Naive thymus-derived CD4-positive, alpha-beta T cell (primary cell): ENCODE data around the gene HTATIP2. TPM values are rescaled to one million over a fixed set of nuclear protein-coding genes. Genes with fewer than 3 reads are reported as not detected.
A peak's percentile ranks its signal among the peaks of the same experiment; 100 is the strongest.

Experiments used
- ATAC-seq: fragments of 150-1000 bp; cut with Tn5 transposase; 2 replicates; pipeline ENCODE4 v1.10.0; 2021; ENCODE audit warnings: mild to moderate bottlenecking, moderate library complexity
- CTCF ChIA-PET: fragments of 350-600 bp; sonication (Branson Sonifier 250); formaldehyde crosslinking; loops from one replicate; lab custom pipeline; 2021; ENCODE audit warnings: antibody characterized with exemption; lab: Charles Lee
- POLR2A ChIA-PET: fragments of 350-600 bp; sonication (Branson Sonifier 250); formaldehyde crosslinking; loops from one replicate; lab custom pipeline; 2021; ENCODE audit warnings: antibody characterized with exemption, inconsistent platforms; lab: Charles Lee
- DNase-seq, 9 donors: peaks; one replicate each; pipeline versions ENCODE4 v3.0.0 to v3.0.0-alpha.2; 2020 to 2022; ENCODE audit warnings: mixed read lengths in 1 of 9
- H3K27ac ChIP-seq: one replicate; pipeline ENCODE4 v1.7.0; 2013; ENCODE audit warnings: mild to moderate bottlenecking, low read depth, low read length, moderate library complexity
- H3K27me3 ChIP-seq, 2 donors: one replicate each; pipeline ENCODE4 v1.7.0; 2013; ENCODE audit warnings: low read length in 2 of 2, mild to moderate bottlenecking in 2 of 2, moderate library complexity in 2 of 2; ENCODE audit not compliant: control insufficient read depth in 2 of 2, insufficient read depth in 2 of 2
- H3K36me3 ChIP-seq, 3 experiments: 1 replicate in 2 of 3; 2 replicates in 1 of 3; pipeline ENCODE4 v1.7.0; 2013; ENCODE audit warnings: low read length in 3 of 3, mild to moderate bottlenecking in 3 of 3, moderate library complexity in 1 of 3; ENCODE audit not compliant: insufficient read depth in 3 of 3, control insufficient read depth in 2 of 3
- H3K4me1 ChIP-seq, 2 donors: one replicate each; pipeline ENCODE4 v1.7.0; 2013; ENCODE audit warnings: low read length in 2 of 2, mild to moderate bottlenecking in 2 of 2, moderate library complexity in 1 of 2; ENCODE audit not compliant: control insufficient read depth in 2 of 2, insufficient read depth in 2 of 2
- H3K4me3 ChIP-seq: 2 replicates; pipeline ENCODE4 v1.7.0; 2013; ENCODE audit warnings: mild to moderate bottlenecking, low read length
- H3K9me3 ChIP-seq, 3 experiments: 1 replicate in 2 of 3; 2 replicates in 1 of 3; pipeline ENCODE4 v1.7.0; 2013; ENCODE audit warnings: low read length in 3 of 3; ENCODE audit not compliant: control insufficient read depth in 2 of 3
- H3K27ac Mint-ChIP-seq, 9 donors: one replicate each; pipeline ENCODE4 v1.8.0; 2020 to 2022; ENCODE audit warnings: mixed read lengths in 9 of 9, mild to moderate bottlenecking in 8 of 9, moderate library complexity in 5 of 9, inconsistent platforms in 2 of 9
- H3K27me3 Mint-ChIP-seq, 5 donors: one replicate each; pipeline ENCODE4 v1.8.0; 2021 to 2022; ENCODE audit warnings: mixed read lengths in 5 of 5, mild to moderate bottlenecking in 1 of 5
- H3K36me3 Mint-ChIP-seq, 5 donors: one replicate each; pipeline ENCODE4 v1.8.0; 2020 to 2022; ENCODE audit warnings: mixed read lengths in 5 of 5, mild to moderate bottlenecking in 3 of 5, inconsistent platforms in 1 of 5
- H3K4me1 Mint-ChIP-seq, 7 donors: one replicate each; pipeline ENCODE4 v1.8.0; 2020 to 2022; ENCODE audit warnings: mixed read lengths in 7 of 7, mild to moderate bottlenecking in 3 of 7, inconsistent platforms in 1 of 7
- H3K4me3 Mint-ChIP-seq, 10 donors: one replicate each; pipeline ENCODE4 v1.8.0; 2020 to 2022; ENCODE audit warnings: mild to moderate bottlenecking in 10 of 10, mixed read lengths in 10 of 10, moderate library complexity in 6 of 10, inconsistent platforms in 2 of 10
- H3K9me3 Mint-ChIP-seq, 11 donors: one replicate each; pipeline ENCODE4 v1.8.0; 2020 to 2022; ENCODE audit warnings: mixed read lengths in 11 of 11, mild to moderate bottlenecking in 4 of 11, inconsistent platforms in 1 of 11, moderate library complexity in 1 of 11
- intact Hi-C, 2 donors: fragments of 100-400 bp; cut with micrococcal nuclease; formaldehyde crosslinking; loops; one replicate each; pipeline ENCODE4 v1.15.1; 2023
- polyA plus RNA-seq, 2 donors: library from polyadenylated mRNA; unstranded; fragments of 300-500 nt; fragmentation: Illumina TruSeq; gene quantifications; one replicate each; pipeline ENCODE4 v1.2.3, GENCODE V29; 2021
- total RNA-seq, 6 experiments: library from RNA in 5 of 6; stranded (reverse) in 5 of 6; gene quantifications; 1 replicate in 5 of 6; 2 replicates in 1 of 6; pipeline ENCODE4 v1.2.3 and lab custom pipeline; 2021 to 2026

The HTATIP2 gene
- total and polyA plus RNA-seq, 7 experiments from 2014 or later, result 12.0 to 70.2 (median 41.0) TPM

DNA sequence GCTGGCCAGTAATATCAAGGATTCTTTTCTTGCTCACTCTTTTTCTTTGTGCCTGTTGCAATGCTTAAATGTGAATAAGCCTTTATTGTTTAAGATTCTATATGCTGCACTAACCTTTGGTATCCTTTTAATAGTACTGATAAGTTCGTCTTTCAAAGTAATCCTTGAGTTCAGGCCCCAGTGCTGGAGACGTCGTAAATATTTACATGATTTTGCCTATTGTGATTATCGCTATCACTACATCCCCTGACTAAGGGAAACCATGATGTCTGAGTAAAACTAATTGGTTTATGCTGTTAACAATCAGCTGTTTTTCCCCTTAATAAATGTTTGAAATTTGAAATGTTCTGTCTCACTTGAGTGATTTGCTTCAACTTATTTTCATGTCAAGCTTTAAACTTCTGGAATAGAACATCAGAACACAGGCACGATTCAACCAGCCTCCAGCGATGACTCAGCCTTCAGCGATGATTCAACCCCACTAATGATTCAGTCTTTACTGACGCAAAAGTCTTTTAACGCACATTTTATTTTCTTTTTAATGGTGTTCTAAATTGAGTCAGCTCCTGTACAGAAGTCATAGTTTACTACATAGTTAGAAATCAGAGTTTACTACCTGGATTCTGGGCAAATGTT is 3.9 kb downstream of the HTATIP2 start:
- CTCF ChIA-PET, result no interaction called here
- H3K36me3 Mint-ChIP-seq, result peaks cover 5 to 38% (median 16%) of the 10 kb centered on the region in 5 donors
- H3K4me1 Mint-ChIP-seq, result peaks cover 19 to 56% (median 51%) of the 10 kb centered on the region in 7 donors
- intact Hi-C loops, result loop anchor here (10.0 kb wide), 3 partner anchors 213 to 1253 kb away; partner anchors contain the start of genes NAV2 (in 1 of the 2) and ZDHHC13 (in 1 of the 2)
- peak overlapping the region in 4 of 10 donors; percentile 8 to 61 (median 32) for H3K4me3 Mint-ChIP-seq
- H3K9me3 ChIP-seq, result no peaks in the 10 kb centered on the region
- DNase-seq (peak in 1 of 9 donors; percentile 48), ATAC-seq (no peak)
- H3K27me3 ChIP-seq, result no peaks in the 10 kb centered on the region
- no peak overlapping the region for H3K27ac ChIP-seq
- peaks cover 0 to 3% (median 0%) of the 10 kb centered on the region in 11 donors for H3K9me3 Mint-ChIP-seq
- H3K27ac Mint-ChIP-seq, result peak overlapping the region in 4 of 9 donors; percentile 6 to 62 (median 32)
- H3K4me1 ChIP-seq, result peaks cover 17% of the 10 kb centered on the region in 2 donors
- H3K27me3 Mint-ChIP-seq, result no peaks in the 10 kb centered on the region
- H3K36me3 ChIP-seq, result peaks cover 0 to 5% (median 0%) of the 10 kb centered on the region in 3 experiments
- H3K4me3 ChIP-seq, result no peak overlapping the region
- POLR2A ChIA-PET, result no interaction called here

DNA sequence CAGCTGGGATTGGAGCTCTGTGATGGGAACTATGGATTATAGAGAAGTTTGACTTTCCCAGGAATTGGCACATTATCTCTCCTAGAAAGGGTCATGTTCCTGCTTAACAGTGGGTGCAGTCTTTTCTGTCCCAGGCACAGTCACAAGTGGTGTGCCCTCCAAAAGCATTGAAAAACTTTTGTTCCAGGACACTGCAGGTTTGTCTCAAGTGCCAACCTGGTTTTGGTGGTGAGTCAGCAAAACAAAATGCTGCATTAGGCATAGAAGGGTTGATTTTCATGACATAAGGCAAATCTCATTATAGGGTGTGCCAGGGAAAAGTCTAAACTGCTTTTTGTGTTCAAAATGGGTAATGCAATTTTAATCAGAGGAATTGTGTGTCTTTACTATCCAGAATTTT is 4.9 kb downstream of the HTATIP2 start:
- CTCF ChIA-PET, result no interaction called here
- Histone ChIP-seq H3K4me3 (no peak overlapping the region), H3K27ac (no peak overlapping the region), H3K4me1 (peaks cover 7 to 9% of the 10 kb centered on the region in 2 donors), H3K27me3 (no peaks in the 10 kb centered on the region), H3K36me3 (peaks cover 0 to 5% (median 0%) of the 10 kb centered on the region in 3 experiments), H3K9me3 (no peaks in the 10 kb centered on the region)
- Mint-ChIP-seq H3K4me1 (peaks cover 10 to 49% (median 41%) of the 10 kb centered on the region in 7 donors), H3K27ac (peak overlapping the region in 2 of 9 donors; percentile 11 to 40), H3K27me3 (no peaks in the 10 kb centered on the region), H3K9me3 (no peaks in the 10 kb centered on the region), H3K36me3 (peaks cover 5 to 35% (median 16%) of the 10 kb centered on the region in 5 donors), H3K4me3 (peak overlapping the region in 1 of 10 donors; percentile 21)
- DNase-seq, result no peak
- no peak for ATAC-seq
- POLR2A ChIA-PET, result no interaction called here
- intact Hi-C loops, result loop anchor here (10.0 kb wide), 3 partner anchors 214 to 1254 kb away; partner anchors contain the start of genes NAV2 (in 1 of the 2) and ZDHHC13 (in 1 of the 2)

GRCh38 chr11:20369826-20370225 is 6.3 kb downstream of the HTATIP2 start:
- H3K27me3 Mint-ChIP-seq, result no peaks in the 10 kb centered on the region
- no peak for ATAC-seq
- CTCF ChIA-PET, result no interaction called here
- H3K27ac Mint-ChIP-seq, result peak overlapping the region in 1 of 9 donors; percentile 34
- Histone ChIP-seq H3K4me1 (peaks cover 0 to under 1% of the 10 kb centered on the region in 2 donors), H3K27me3 (no peaks in the 10 kb centered on the region), H3K4me3 (no peak overlapping the region), H3K36me3 (peaks cover 0 to 5% (median 0%) of the 10 kb centered on the region in 3 experiments), H3K27ac (no peak overlapping the region), H3K9me3 (no peaks in the 10 kb centered on the region)
- POLR2A ChIA-PET, result no interaction called here
- H3K4me1 Mint-ChIP-seq, result peaks cover 10 to 51% (median 32%) of the 10 kb centered on the region in 7 donors
- intact Hi-C loops, result loop anchor here (10.0 kb wide), 3 partner anchors 215 to 1255 kb away; partner anchors contain the start of genes NAV2 (in 1 of the 2) and ZDHHC13 (in 1 of the 2)
- no peaks in the 10 kb centered on the region for H3K9me3 Mint-ChIP-seq
- H3K36me3 Mint-ChIP-seq, result peaks cover 5 to 38% (median 18%) of the 10 kb centered on the region in 5 donors
- DNase-seq, result no peak
- H3K4me3 Mint-ChIP-seq, result no peak overlapping the region

GRCh38 chr11:20372081-20372626 is 8.6 kb downstream of the HTATIP2 start:
- POLR2A ChIA-PET, result interaction anchor here (1.1 kb wide), 1 partner anchor 8 kb away, joined by 4 read pairs; the partner anchor contains the start of gene HTATIP2

DNA sequence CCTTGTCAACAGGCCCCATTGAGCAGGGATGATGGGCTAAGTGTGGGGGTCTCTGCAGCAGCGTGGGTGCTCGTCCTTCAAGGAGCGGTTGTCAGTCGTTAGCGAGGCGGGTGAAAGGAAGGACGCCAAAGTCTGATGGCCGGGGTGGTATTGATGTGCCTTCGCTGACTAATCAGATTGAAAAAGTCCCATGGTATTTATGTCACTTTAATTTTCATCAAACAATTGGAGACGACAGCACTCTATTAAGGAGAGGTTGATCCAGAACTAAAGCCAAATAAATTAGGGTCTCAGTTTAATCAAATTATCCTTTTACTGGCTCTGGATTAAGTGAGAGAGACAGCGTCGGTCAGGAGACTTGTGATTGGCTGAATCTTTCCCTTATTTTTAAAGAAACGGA is 9.6 kb downstream of the HTATIP2 start:
- POLR2A ChIA-PET, result interaction anchor here (2.1 kb wide), 1 partner anchor 10 kb away, joined by 8 read pairs; the partner anchor contains the start of gene HTATIP2
- ATAC-seq (no peak), DNase-seq (no peak)
- H3K4me1 Mint-ChIP-seq, result peaks cover 0 to 23% (median 4%) of the 10 kb centered on the region in 7 donors
- H3K27me3 Mint-ChIP-seq, result no peaks in the 10 kb centered on the region
- CTCF ChIA-PET, result interaction anchor here (1.1 kb wide), 1 partner anchor 17 kb away, joined by 3 read pairs; no protein-coding TSS in a partner anchor
- H3K27ac ChIP-seq, result no peak overlapping the region
- no peak overlapping the region for H3K27ac Mint-ChIP-seq
- H3K4me3 ChIP-seq, result no peak overlapping the region
- intact Hi-C loops, result no loop called here
- H3K9me3 Mint-ChIP-seq, result no peaks in the 10 kb centered on the region
- no peaks in the 10 kb centered on the region for H3K9me3 ChIP-seq
- H3K27me3 ChIP-seq, result no peaks in the 10 kb centered on the region
- no peak overlapping the region for H3K4me3 Mint-ChIP-seq
- no peaks in the 10 kb centered on the region for H3K4me1 ChIP-seq
- H3K36me3 Mint-ChIP-seq, result peaks cover 0 to 33% (median 22%) of the 10 kb centered on the region in 5 donors
- peaks cover 0 to 22% (median 0%) of the 10 kb centered on the region in 3 experiments for H3K36me3 ChIP-seq

More at GRCh38 chr11:20372081-20372626, 8.6 kb downstream of the HTATIP2 start:
- no peaks in the 10 kb centered on the region for H3K27me3 Mint-ChIP-seq
- Histone ChIP-seq H3K4me1 (no peaks in the 10 kb centered on the region), H3K27me3 (no peaks in the 10 kb centered on the region), H3K27ac (no peak overlapping the region), H3K36me3 (peaks cover 0 to 14% (median 0%) of the 10 kb centered on the region in 3 experiments), H3K9me3 (no peaks in the 10 kb centered on the region), H3K4me3 (no peak overlapping the region)
- H3K4me3 Mint-ChIP-seq, result no peak overlapping the region
- CTCF ChIA-PET, result interaction anchor here (1.1 kb wide), 1 partner anchor 16 kb away, joined by 3 read pairs; no protein-coding TSS in a partner anchor
- DNase-seq, result no peak
- ATAC-seq, result no peak
- H3K36me3 Mint-ChIP-seq, result peaks cover 4 to 33% (median 20%) of the 10 kb centered on the region in 5 donors
- no peak overlapping the region for H3K27ac Mint-ChIP-seq
- intact Hi-C loops, result no loop called here
- H3K9me3 Mint-ChIP-seq, result no peaks in the 10 kb centered on the region
- peaks cover 3 to 30% (median 11%) of the 10 kb centered on the region in 7 donors for H3K4me1 Mint-ChIP-seq

GRCh38 chr11:20373568-20374209 is 10.2 kb downstream of the HTATIP2 start:
- H3K27me3 Mint-ChIP-seq, result no peaks in the 10 kb centered on the region
- H3K4me1 Mint-ChIP-seq, result peaks cover 0 to 17% (median 2%) of the 10 kb centered on the region in 7 donors
- peak overlapping the region in 2 of 9 donors; percentile 19 to 23 for H3K27ac Mint-ChIP-seq
- DNase-seq (no peak), ATAC-seq (no peak)
- ChIA-PET CTCF (no interaction called here), POLR2A (interaction anchor here (2.1 kb wide), 1 partner anchor 10 kb away, joined by 8 read pairs; the partner anchor contains the start of gene HTATIP2)
- Histone ChIP-seq H3K36me3 (peaks cover 0 to 27% (median 0%) of the 10 kb centered on the region in 3 experiments), H3K9me3 (no peaks in the 10 kb centered on the region), H3K4me1 (no peaks in the 10 kb centered on the region), H3K27ac (no peak overlapping the region), H3K27me3 (no peaks in the 10 kb centered on the region), H3K4me3 (no peak overlapping the region)
- peaks cover 0 to 28% (median 21%) of the 10 kb centered on the region in 5 donors for H3K36me3 Mint-ChIP-seq
- intact Hi-C loops, result no loop called here
- H3K9me3 Mint-ChIP-seq, result no peaks in the 10 kb centered on the region
- H3K4me3 Mint-ChIP-seq, result no peak overlapping the region
